HG02884 (cell line): ENCODE data around the gene CFAP61.
"Not testable (repeated sequence)": the region's sequence is repeated elsewhere in the genome, so short reads cannot be mapped to it uniquely, and the experiment has no call there.

Experiments
- ATAC-seq: cut with Tn5 transposase; IDR thresholded peaks from one replicate; pipeline ENCODE4 v1.9.1; 2021; ENCODE audit warnings: mild to moderate bottlenecking, moderate library complexity; ENCODE audit not compliant: unreplicated experiment

Gene CFAP61

GRCh38 chr20:20317195-20317594, 264.9 kb downstream of the CFAP61 start:
- ATAC-seq: peak; percentile 74

GRCh38 chr20:20317621-20318364, 265.5 kb downstream of the CFAP61 start:
- peak; percentile 20 for ATAC-seq

- ATAC-seq: no peak
Measured at GRCh38 chr20:20318365-20319161, 266.2 kb downstream of the CFAP61 start.

- no peak for ATAC-seq
Measured at GRCh38 chr20:20321134-20321533, 268.8 kb downstream of the CFAP61 start.

GRCh38 chr20:20321917-20322316, 269.6 kb downstream of the CFAP61 start:
- ATAC-seq: no peak

- ATAC-seq: no peak
Measured at GRCh38 chr20:20322912-20323311, 270.6 kb downstream of the CFAP61 start.

GRCh38 chr20:20327746-20328145, 275.4 kb downstream of the CFAP61 start:
- ATAC-seq: no peak

- no peak for ATAC-seq
Measured at GRCh38 chr20:20329564-20329963, 277.2 kb downstream of the CFAP61 start.

GRCh38 chr20:20331156-20331555, 278.8 kb downstream of the CFAP61 start:
- no peak for ATAC-seq

GRCh38 chr20:20331817-20332216, 279.5 kb downstream of the CFAP61 start:
- ATAC-seq: no peak

GRCh38 chr20:20333866-20334265, 281.5 kb downstream of the CFAP61 start:
- no peak for ATAC-seq

GRCh38 chr20:20334489-20334888, 282.2 kb downstream of the CFAP61 start:
- ATAC-seq: peak; percentile 94

GRCh38 chr20:20338133-20338730, 285.9 kb downstream of the CFAP61 start:
- no peak for ATAC-seq

- no peak for ATAC-seq
Measured at GRCh38 chr20:20340443-20340842, 288.1 kb downstream of the CFAP61 start.

- ATAC-seq: no peak
Measured at GRCh38 chr20:20341371-20341770, 289.0 kb downstream of the CFAP61 start.

- ATAC-seq: no peak
Measured at GRCh38 chr20:20342066-20342465, 289.7 kb downstream of the CFAP61 start.

- ATAC-seq: no peak
Measured at GRCh38 chr20:20343932-20344331, 291.6 kb downstream of the CFAP61 start.

GRCh38 chr20:20344476-20344875, 292.1 kb downstream of the CFAP61 start:
- no peak for ATAC-seq

GRCh38 chr20:20353576-20353975, 301.2 kb downstream of the CFAP61 start:
- no peak for ATAC-seq

- ATAC-seq: not testable (repeated sequence)
Measured at GRCh38 chr20:20355503-20355902, 303.2 kb downstream of the CFAP61 start.

- ATAC-seq: no peak
Measured at GRCh38 chr20:20358801-20359200, 306.5 kb downstream of the CFAP61 start.

GRCh38 chr20:20359628-20360027, 307.3 kb downstream of the CFAP61 start:
- ATAC-seq: no peak
